Skeletal muscle cell (primary cell): ENCODE measurements around the gene CCL13.
A peak's percentile ranks its signal among the peaks of the same experiment; 100 is the strongest.

ENCODE experiments used
- DNase-seq: peaks from one replicate; pipeline ENCODE4 v3.0.0-alpha.2; 2010; ENCODE audit warnings: low read depth
- H3K4me3 ChIP-seq: 2 replicates; pipeline ENCODE4 v1.5.1; 2011; ENCODE audit warnings: low read depth, mild to moderate bottlenecking, control low read depth, low read length, moderate library complexity

CCL13 gene

DNA sequence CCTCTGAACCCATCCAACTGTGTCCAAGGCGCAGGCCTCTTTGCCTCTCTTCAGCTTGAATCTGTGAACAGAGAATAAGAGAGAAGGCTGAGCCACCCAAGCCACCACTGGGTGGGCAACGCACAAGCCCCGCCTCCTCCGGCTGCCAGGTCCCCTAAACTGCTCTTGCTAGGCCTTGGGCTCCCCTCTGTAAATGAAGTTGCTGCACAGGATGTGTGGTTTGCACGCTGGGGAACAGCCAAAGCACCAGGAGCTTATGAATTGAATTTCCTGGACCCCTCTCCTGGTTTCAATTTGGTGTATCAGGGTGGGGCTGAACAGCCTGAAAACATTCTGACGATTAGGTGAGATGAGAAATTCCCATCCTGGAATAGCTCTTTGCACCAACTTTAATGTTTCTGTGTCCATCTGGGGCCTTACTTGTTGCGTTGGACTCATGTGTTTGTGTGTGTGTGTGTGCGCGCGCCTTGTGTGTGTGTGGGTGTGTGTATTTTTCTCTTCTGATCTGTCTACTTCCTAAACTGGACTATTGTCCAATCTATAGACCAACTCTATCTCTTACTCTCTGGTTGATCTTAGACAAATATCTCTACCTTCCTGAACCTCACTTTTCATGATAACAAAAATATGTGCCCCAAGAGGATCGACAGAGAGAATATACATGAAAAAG lies 4.5 kb downstream of the CCL13 start:
- no peak for DNase-seq
- no peak overlapping the region for H3K4me3 ChIP-seq

DNA sequence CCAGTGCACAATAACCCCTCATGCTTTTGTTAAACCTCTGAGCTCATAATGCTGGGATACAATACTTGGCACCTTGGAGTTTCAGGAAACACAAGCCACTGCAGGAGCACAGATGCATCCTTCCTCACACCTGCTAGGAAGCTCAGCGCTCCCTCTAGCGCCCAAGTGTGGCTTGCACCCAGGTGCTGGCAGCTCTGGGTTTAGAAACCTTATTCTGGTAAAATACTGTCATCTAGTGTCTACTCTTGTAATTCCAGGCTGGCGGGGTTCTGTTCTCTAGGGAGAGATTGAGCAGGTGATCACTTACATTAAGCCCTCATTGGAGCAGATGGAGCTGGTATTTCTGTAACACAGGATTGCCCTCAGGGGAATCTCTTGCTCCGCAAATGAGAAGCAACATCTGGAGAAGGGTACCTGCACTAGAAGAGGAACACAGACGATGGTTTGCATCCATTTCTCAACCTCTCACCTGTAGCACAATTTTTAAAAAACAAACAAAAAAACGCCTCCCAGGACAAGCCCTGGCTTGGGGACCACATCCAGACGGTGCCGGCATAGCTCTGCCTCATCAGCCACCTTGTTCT lies 5.3 kb downstream of the CCL13 start:
- peak; percentile 47 for DNase-seq

DNA sequence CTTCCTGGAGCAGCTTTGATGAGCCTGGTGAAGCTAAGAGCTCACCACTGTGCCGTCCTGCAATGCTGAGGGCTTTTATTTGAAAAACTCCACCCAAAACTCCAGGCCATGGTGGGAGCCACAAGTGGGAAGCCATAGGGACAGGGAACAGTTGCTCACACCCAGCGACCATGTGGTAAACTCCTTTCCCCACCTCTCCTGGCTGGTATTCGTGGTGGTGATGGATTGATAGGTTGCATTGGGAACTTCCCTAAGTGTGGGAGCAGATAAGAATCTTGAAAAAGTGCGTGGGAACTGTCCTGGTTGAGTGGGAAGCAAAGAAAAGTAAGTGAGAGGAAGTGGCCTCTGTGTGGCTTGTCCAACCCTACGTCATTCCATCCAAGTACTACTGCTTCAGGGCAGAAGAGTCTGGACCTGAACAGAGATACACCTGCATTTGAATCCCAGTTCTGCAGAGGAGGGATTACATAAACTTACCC lies 6.9 kb downstream of the CCL13 start, which contains the start of gene CCL1:
Gene CCL1, minus strand, starts transcription at position 51 of the 479 bp plus-strand sequence. CDS start 72 bp downstream, outside the sequence.
- DNase-seq: no peak
- H3K4me3 ChIP-seq: no peak within 1 kb of the TSS

More for the DNA sequence above, 5.3 kb downstream of the CCL13 start:
- H3K4me3 ChIP-seq: no peak overlapping the region

DNA sequence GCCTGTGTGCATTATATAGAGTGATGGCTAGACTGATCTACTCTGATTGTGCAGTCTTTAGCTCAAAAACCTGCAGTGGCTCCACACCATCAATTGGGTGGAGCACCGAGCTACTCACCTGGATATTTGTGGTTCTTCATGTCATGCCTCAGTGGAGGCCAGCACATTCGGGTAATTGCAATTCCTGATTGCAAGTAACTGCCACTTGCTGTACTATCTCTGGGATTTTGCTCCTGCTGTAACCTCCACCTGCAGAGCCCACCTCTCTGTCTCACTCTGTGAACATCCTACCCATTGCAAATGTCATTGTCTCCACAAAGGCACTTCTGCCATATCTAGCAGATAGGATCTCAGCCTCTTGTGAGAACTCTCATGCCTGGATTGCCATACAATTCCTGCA lies 8.5 kb downstream of the CCL13 start:
- no peak for DNase-seq
- no peak overlapping the region for H3K4me3 ChIP-seq

DNA sequence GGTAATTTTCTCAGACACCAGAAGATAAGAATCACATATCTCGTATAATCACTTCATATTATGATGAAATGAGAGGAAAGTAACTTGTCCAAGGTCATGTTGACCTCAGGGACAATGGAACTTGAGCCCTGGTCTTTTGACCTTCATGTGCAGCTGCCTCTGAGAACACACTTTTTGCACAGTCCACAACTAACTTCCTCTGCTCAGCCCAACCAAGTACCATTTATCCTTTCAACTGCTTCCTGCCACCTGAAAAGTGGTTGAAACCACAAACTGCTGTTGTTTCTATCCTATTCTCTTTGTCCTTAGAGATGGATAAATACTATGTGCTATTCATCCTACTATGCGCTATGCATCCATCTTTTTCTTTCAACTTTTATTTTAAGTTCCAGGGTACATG lies 9.1 kb downstream of the CCL13 start:
- no peak for DNase-seq
- H3K4me3 ChIP-seq: no peak overlapping the region

DNA sequence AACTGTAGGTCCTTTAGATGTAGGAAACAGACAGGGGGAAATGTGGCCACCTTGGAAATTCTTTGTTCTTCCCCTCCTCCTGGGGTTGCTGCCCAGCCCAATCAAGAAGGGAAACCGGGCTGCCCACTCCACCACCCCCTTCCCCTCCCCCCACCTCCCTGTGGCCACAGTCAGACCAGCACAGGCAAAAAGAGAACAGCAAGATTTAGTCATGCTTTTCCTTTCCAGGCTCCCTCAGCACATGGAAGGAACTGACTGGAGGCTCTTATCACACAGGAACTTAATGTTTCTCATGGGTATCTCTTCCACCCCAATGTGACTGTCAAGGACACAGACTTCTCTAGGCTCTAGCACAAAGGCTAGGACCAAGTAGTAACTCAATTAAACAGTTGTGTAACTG lies 9.7 kb downstream of the CCL13 start:
- no peak for DNase-seq
- H3K4me3 ChIP-seq: no peak overlapping the region

DNA sequence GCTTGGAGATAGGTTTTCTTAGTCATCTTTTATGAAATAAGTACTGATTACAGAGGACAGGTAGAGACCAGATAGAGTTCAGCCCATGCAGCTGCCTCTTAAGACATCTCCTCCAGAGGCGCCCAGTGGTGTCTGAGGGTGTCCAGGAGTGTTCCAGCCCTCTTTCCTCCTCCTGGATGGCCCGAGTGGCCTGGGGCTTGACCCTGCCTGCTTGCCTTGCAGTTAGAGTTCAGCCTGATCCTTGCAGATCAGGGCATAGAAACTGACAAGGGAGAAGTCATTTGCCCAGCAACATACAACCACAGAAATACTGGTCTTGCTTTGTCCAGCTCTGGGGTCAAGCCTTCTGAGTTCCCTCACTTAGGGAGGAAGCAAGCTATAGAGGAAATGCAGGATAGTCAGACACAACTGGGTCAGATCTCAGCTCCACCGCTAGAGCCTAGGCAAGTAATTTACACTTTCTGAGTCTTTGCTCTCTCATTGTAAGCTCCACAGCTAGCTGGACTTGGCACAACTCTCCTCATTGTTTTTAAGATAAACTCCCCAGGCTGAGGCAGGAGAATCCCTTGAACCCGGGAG lies 10.3 kb downstream of the CCL13 start:
- DNase-seq: no peak

DNA sequence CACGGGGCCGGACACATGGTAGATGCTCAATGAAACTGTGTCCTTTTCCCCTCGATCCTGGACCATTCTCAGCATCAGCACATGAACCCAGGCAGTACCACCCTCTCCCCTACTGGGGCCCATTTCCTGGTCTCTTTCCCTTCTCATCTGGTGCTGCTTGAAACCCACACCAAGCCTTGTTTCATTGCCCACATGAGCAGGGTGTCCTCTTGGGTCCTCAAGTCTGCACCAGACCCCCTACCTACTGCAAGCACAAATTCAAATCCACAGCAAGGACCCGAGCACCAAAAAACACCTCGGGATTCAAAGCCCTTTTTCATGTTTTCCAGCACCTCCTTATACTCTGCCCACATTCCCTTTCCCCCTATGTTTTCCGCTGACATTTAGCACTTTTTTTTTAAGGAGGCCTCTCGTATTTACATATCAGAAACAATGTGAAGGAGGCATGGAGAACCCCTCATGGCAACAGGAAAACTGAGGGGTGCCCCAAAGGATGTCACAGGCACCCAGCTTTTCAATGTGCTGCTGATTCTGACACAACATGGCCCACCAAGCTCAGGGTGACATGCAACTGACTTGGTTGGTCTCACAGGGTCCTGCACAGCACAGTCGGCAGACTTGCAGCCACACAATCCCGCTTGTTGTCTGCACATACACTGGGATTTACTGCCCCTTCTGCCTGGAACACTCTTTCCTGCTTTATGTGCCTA lies 11.4 kb downstream of the CCL13 start:
- no peak overlapping the region for H3K4me3 ChIP-seq
- no peak for DNase-seq

More for the DNA sequence above, 10.3 kb downstream of the CCL13 start:
- H3K4me3 ChIP-seq: no peak overlapping the region

DNA sequence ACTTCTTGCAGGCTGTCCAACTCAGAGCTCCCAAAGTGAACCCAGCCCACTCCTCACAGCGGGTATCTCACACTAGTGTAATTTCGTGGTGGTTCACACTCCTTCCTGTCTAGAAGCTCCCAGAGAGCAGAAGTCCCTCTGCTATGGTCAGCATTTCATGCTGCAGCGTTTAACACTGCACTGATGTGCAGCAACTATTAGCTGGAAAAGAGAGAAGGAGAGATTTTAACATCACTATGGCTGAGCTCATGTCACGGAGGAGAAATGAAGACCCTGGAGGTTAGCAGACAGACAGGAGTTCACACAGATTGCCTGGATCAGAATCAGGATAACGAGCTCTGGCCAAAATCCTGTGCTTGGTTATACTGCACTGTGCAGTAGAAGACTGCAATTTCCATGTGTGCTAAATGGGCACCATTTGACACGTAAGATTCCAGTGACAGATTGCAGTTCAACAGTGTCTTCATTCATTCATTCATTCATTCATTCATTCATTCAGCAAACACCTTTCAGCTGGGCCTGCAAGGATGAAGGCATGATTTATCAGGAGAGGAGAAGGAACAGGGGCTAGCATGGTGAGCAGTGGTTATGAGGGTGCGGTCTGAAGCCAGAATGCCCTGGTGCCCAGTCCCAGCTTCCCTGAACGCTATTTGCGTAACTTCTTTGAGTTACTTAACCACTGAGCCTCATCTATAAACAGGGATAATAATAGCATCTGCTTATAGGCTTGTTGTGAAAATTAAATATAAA lies 12.1 kb downstream of the CCL13 start:
- DNase-seq: no peak
- no peak overlapping the region for H3K4me3 ChIP-seq

DNA sequence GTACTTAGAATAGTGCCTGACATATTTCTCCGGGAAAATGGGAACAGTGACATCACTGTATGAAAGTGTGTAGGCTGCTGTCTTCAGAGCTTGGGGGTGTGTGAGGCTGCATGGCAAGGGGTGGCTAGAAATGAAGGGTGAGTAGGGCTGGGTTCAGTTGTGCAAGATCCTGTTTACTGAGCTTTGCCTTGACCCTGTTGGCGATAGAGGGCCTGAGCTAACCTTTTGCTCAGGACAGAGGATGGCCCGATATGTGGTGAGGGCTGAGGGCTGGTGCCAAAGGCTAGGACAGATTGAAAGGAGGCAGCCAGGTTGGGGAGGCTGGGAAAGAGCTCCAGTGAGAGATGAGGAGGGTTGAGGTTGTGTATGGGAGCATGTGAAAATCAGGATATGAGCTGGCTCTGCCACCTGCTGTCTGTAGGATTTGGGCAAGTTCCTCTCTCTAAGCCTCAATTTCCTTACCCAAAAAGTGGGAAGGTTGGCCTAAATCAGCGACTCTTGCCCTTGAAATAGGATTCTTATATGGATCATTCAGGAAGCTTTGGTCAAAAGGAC lies 12.7 kb downstream of the CCL13 start:
- DNase-seq: no peak
- no peak overlapping the region for H3K4me3 ChIP-seq

DNA sequence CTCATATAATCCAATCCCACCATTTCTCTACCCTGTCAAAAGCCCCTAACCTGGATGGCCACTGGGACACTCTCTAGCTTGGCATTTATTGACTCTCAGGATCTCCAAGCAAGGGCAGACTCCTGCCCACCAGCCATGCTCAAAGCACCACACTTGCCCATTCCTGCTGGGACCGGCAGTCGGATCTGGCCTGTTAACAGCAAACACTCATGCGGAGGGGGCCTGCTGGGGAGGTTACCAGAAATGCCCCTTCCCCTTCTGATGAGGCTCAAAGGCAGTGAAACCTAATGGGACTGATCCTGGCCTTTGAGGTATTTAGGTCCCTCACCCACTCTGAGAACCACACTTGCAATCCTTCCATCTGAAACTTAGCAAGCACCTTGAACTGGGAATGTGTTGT lies 13.3 kb downstream of the CCL13 start:
- H3K4me3 ChIP-seq: no peak overlapping the region
- DNase-seq: no peak

DNA sequence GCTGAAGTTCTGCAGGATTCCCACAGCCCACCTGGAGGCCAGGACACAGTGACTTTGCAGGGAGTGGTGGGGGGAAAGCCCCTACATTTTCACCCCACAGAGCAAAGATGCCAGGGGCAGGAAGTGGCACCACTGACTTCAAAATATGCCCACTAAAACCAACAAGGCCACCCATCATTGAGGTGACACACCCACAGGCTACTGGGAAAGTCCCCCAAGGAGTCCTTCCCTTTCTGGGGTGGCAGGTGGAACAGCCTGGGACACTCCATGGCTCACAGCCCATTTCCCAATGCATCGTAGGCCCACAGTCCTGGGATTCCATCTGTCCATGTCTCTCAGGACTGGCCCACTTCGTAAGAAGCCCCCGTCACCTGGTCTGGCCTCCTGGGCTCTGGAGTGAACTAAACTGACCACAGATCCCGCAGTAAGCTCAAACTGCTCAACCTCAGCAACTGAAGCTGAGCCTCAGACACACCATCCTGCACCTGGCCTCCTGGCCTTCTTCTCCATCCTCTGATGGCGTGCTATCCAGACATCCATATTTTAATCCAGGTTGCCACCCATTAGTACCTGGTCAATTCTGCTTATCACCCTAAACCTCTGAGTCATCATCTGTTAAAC lies 14.2 kb downstream of the CCL13 start:
- DNase-seq: no peak
- no peak overlapping the region for H3K4me3 ChIP-seq

DNA sequence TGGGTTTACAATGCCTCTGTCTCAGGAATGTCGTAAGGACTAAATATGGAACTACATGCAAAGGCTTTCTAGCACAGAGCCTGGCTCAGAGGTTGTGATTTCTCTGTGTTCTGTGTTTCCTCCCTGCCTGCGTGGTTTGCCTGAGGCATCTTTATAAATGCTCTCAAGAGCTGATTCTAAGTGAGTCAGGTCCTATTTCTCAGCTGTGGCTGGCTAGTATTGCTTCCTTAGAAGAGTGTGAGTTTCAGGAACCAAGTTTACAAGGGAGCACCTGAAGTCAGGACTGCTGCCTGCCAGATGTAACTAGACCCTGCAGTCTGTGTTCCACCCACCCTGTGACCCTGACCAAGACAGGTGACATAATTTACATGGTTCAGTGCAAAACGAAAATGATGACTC lies 14.7 kb downstream of the CCL13 start:
- H3K4me3 ChIP-seq: no peak overlapping the region
- no peak for DNase-seq

DNA sequence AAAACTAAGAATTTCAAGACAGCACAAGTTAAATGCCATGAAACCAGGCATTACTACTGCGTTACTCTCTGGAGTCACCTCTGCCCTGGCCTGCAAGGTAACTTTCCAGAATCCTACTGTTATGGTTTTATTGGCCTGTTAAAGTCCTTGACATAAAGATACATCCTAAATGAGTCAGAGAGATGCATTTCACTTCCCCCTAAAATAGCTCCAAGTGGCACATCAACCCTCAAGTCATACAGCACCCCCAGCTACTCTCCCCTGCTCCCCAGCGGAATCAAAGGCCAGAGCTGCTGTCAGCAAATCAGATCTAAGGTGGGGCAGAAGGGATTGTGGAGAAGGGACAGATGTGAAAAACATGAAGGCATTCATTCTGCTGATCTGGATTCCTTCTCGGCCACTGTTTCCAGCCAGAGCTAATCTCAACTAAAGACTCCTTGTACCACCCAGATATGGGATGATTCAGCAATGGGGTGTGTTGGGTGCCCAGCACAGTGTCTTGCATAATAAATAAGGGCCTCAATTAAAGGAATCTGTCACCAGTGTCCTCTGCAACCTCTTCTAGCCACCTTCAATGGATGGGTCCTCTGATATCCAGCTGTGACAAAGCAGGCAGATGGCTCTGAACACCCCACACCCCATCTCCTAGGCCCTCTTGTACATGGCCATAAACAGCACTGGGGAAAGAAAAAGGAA lies 15.3 kb downstream of the CCL13 start:
- no peak for DNase-seq
- no peak overlapping the region for H3K4me3 ChIP-seq

DNA sequence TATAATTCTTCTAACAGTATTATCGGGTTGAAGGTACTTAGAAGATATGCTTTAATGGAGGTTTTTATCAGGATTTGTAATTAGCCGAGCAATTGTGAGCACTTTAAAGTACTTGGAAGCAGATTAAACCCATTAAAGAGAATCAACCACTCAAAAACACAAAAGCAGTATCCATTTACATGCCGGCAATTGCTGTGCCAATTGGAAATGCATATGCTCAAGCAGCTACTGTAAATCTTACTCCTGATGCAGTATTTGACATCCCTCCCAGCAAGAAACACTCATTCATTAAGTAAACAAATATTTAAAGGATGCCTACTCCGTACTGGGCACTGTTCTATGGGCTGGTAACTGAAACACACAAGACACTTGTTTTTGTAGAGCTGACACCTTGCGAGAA lies 18.2 kb downstream of the CCL13 start:
- no peak for DNase-seq
- H3K4me3 ChIP-seq: no peak overlapping the region

DNA sequence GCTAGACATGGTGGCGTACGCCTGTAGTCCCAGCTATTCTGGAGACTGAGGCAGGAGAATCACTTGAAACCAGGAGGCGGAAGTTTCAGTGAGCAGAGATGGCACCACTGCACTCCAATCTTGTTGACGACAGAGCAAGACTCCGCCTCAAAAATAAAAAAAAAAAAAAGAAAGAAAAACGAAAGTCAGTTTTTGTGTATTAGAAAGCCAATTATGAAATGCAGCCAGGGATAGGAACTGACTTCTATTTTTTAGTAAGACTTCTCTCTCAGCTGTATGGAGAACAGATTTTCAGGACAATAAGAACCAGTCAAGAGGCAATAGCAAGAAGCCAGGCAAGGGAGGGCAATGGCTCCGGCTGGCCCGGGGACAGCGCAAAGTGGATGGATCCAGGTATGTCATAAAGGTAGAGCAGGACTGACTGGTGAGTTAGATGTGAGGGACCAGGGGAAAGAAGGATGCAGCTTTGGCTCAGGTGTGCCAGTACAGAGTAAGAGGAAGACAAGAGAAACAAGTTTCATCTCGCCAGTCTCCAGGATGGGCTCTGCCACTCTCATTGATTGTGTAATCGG lies 19.2 kb downstream of the CCL13 start:
- DNase-seq: no peak
- no peak overlapping the region for H3K4me3 ChIP-seq

DNA sequence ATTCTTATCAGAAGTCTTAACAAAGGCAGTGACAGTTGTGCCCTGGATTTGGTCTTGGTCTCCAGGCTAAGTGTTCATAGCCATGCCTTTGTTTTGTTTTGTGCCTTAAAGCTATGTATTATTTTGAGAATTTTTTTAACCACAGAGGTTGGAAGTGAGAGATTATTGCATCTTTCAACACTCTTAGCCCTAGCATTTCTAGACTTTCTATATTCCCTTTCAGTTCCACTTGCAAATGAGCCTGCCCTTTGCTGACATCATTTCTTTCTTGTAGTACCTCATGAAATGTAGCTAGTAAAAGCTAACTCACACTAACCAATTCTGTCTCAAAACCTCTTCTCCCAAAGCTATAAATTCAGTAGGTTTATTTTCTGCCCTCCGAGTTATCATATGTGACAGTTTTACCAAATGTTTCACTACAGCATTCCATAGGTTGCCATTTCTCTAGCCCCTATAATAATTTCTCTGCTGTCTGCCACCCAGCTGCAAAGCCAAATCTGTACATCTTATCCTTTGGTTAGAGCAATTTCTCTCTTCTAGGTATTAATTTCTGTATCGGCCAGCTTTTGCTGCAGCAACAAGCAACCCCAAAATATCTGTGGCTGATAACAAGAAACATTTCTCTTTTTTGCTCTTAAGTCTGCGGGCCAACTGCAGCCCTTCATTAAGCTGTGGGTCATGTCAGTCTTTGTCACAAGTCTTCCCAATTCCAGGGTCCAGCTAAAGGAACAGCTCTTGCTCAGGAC lies 21.0 kb downstream of the CCL13 start:
- DNase-seq: no peak
- no peak overlapping the region for H3K4me3 ChIP-seq
